Calu3 (cell line): ENCODE data around the gene POLR1D. TPM values are rescaled to one million over a fixed set of nuclear protein-coding genes. Genes with fewer than 3 reads are reported as not detected.

Experiments
- BruUV-seq: library from RNA; stranded (reverse); fragments of 400-500 nt; replicated peaks from 2 replicates; lab custom pipeline; 2021; lab: Mats Ljungman, UMichigan
- CTCF ChIA-PET: fragments of 300-600 bp; sonication (Branson Sonifier 250); formaldehyde crosslinking; loops from one replicate; lab custom pipeline; 2022; ENCODE audit warnings: antibody characterized with exemption; lab: Charles Lee
- DNase-seq: peaks from one replicate; pipeline ENCODE4 v3.0.0; 2022
- H3K27ac Mint-ChIP-seq: one replicate; pipeline ENCODE4 v1.8.0; 2022; ENCODE audit warnings: mixed read lengths; ENCODE audit not compliant: unreplicated experiment
- H3K27me3 Mint-ChIP-seq: one replicate; pipeline ENCODE4 v1.8.0; 2022; ENCODE audit warnings: mixed read lengths; ENCODE audit not compliant: unreplicated experiment
- H3K36me3 Mint-ChIP-seq: one replicate; pipeline ENCODE4 v1.8.0; 2022; ENCODE audit warnings: mild to moderate bottlenecking, moderate library complexity, mixed read lengths; ENCODE audit not compliant: insufficient read depth, unreplicated experiment
- H3K4me1 Mint-ChIP-seq: one replicate; pipeline ENCODE4 v1.8.0; 2022; ENCODE audit warnings: mild to moderate bottlenecking, low read depth, mixed read lengths; ENCODE audit not compliant: unreplicated experiment
- H3K4me3 Mint-ChIP-seq: one replicate; pipeline ENCODE4 v1.8.0; 2022; ENCODE audit warnings: mild to moderate bottlenecking, low read depth, moderate library complexity, mixed read lengths; ENCODE audit not compliant: unreplicated experiment
- H3K9me3 Mint-ChIP-seq: one replicate; pipeline ENCODE4 v1.8.0; 2022; ENCODE audit warnings: low read depth, mixed read lengths; ENCODE audit not compliant: unreplicated experiment
- intact Hi-C: fragments of 100-400 bp; cut with micrococcal nuclease; formaldehyde crosslinking; loops from one replicate; pipeline ENCODE4 v1.10.0; 2022; ENCODE audit not compliant: unreplicated experiment
- total RNA-seq: library from RNA; stranded (reverse); gene quantifications from 2 replicates; pipeline ENCODE4 v1.2.3, GENCODE V29; 2022
- TF ChIP-seq, protein P1 (sequence below): fragments of 200-600 bp; IDR thresholded peaks from one replicate; pipeline ENCODE4 v1.8.0; 2022; ENCODE audit warnings: antibody characterized with exemption; ENCODE audit not compliant: unreplicated experiment

The POLR1D gene
- total RNA-seq, 1 experiment from 2014 or later = 97.7 TPM

DNA sequence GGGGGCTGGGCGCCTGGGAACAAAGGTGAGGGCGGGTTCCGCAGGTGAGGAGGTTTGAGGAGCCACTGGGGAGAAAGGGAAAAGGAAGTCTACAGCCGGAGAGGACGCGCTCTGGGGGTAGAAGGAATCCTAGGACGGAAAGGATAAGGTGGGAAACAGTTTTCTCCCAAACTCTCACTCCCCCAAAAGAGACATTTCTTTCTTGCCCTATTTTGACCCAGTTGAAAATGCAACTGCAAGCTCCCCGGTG lies 651 bp upstream of the POLR1D start:
- BruUV-seq = no TSS peak
- Mint-ChIP-seq H3K9me3 (no peaks in the 10 kb centered on the region), H3K4me1 (peaks cover 50% of the 10 kb centered on the region), H3K4me3 (peak overlapping the region; percentile 87), H3K27me3 (no peaks in the 10 kb centered on the region), H3K27ac (peak overlapping the region; percentile 84), H3K36me3 (peaks cover 62% of the 10 kb centered on the region)
- CTCF ChIA-PET = interaction anchor here (0.5 to 0.8 kb wide), 2 partner anchors 33 to 88 kb away, joined by 3 read pairs; no protein-coding TSS in a partner anchor
- TF ChIP-seq, protein P1, sequence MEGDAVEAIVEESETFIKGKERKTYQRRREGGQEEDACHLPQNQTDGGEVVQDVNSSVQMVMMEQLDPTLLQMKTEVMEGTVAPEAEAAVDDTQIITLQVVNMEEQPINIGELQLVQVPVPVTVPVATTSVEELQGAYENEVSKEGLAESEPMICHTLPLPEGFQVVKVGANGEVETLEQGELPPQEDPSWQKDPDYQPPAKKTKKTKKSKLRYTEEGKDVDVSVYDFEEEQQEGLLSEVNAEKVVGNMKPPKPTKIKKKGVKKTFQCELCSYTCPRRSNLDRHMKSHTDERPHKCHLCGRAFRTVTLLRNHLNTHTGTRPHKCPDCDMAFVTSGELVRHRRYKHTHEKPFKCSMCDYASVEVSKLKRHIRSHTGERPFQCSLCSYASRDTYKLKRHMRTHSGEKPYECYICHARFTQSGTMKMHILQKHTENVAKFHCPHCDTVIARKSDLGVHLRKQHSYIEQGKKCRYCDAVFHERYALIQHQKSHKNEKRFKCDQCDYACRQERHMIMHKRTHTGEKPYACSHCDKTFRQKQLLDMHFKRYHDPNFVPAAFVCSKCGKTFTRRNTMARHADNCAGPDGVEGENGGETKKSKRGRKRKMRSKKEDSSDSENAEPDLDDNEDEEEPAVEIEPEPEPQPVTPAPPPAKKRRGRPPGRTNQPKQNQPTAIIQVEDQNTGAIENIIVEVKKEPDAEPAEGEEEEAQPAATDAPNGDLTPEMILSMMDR = no peak
- no peak for DNase-seq
- intact Hi-C loops = no loop called here

- CTCF ChIA-PET = interaction anchor here (0.7 kb wide), 1 partner anchor 1292 kb away, joined by 3 read pairs; no protein-coding TSS in a partner anchor
- intact Hi-C loops = no loop called here
- Mint-ChIP-seq H3K36me3 (peaks cover 62% of the 10 kb centered on the region), H3K9me3 (no peaks in the 10 kb centered on the region), H3K27me3 (no peaks in the 10 kb centered on the region), H3K27ac (peak overlapping the region; percentile 84), H3K4me1 (peaks cover 48% of the 10 kb centered on the region), H3K4me3 (peak overlapping the region; percentile 87)
- no peak for DNase-seq
- TF ChIP-seq, protein P1 = no peak
- no TSS peak for BruUV-seq
Measured at GRCh38 chr13:27622102-27622820, 569 bp downstream of the POLR1D start.

- no peak overlapping the region for H3K27ac Mint-ChIP-seq
- peak overlapping the region; percentile 87 for H3K4me3 Mint-ChIP-seq
- no peak for DNase-seq
- TSS peak; percentile 76 for BruUV-seq
- no peaks in the 10 kb centered on the region for H3K9me3 Mint-ChIP-seq
- TF ChIP-seq, protein P1 = no peak
- no peaks in the 10 kb centered on the region for H3K27me3 Mint-ChIP-seq
- intact Hi-C loops = no loop called here
- H3K4me1 Mint-ChIP-seq = peaks cover 48% of the 10 kb centered on the region
- H3K36me3 Mint-ChIP-seq = peaks cover 64% of the 10 kb centered on the region
- CTCF ChIA-PET = interaction anchor here (0.5 kb wide), 1 partner anchor 18 kb away, joined by 3 read pairs; no protein-coding TSS in a partner anchor
Measured at GRCh38 chr13:27622881-27623280, 1.2 kb downstream of the POLR1D start.

- no TSS peak for BruUV-seq
- no peak overlapping the region for H3K27ac Mint-ChIP-seq
- no peak for DNase-seq
Measured at GRCh38 chr13:27624071-27624470, 2.4 kb downstream of the POLR1D start.

More at GRCh38 chr13:27624071-27624470, 2.4 kb downstream of the POLR1D start:
- CTCF ChIA-PET = no interaction called here
- intact Hi-C loops = no loop called here
- H3K4me3 Mint-ChIP-seq = peak overlapping the region; percentile 87
- H3K4me1 Mint-ChIP-seq = peaks cover 45% of the 10 kb centered on the region
- H3K36me3 Mint-ChIP-seq = peaks cover 62% of the 10 kb centered on the region
- H3K9me3 Mint-ChIP-seq = no peaks in the 10 kb centered on the region
- TF ChIP-seq, protein P1 = no peak
- no peaks in the 10 kb centered on the region for H3K27me3 Mint-ChIP-seq
